GM19397 (cell line): Measurements from ENCODE around the gene FBXW8.

Source experiments
- ATAC-seq: cut with Tn5 transposase; IDR thresholded peaks from one replicate; pipeline ENCODE4 v1.9.1; 2021; ENCODE audit warnings: mild to moderate bottlenecking, moderate library complexity; ENCODE audit not compliant: unreplicated experiment

Gene FBXW8

GRCh38 chr12:116954710-116955381, 44.1 kb downstream of the FBXW8 start:
- no peak for ATAC-seq

- no peak for ATAC-seq
Measured at GRCh38 chr12:116955382-116956021, 44.8 kb downstream of the FBXW8 start.

GRCh38 chr12:116958402-116959197, 47.9 kb downstream of the FBXW8 start:
- no peak for ATAC-seq

GRCh38 chr12:116959198-116959460, 48.4 kb downstream of the FBXW8 start:
- no peak for ATAC-seq

GRCh38 chr12:116959845-116960514, 49.2 kb downstream of the FBXW8 start:
- ATAC-seq = peak; percentile 81

- ATAC-seq = no peak
Measured at GRCh38 chr12:116962197-116962596, 51.4 kb downstream of the FBXW8 start.

GRCh38 chr12:116962783-116963356, 52.1 kb downstream of the FBXW8 start:
- no peak for ATAC-seq

GRCh38 chr12:116964054-116965050, 53.6 kb downstream of the FBXW8 start:
- no peak for ATAC-seq

- ATAC-seq = no peak
Measured at GRCh38 chr12:116968986-116969385, 58.2 kb downstream of the FBXW8 start.

GRCh38 chr12:116969615-116970585, 59.1 kb downstream of the FBXW8 start:
- no peak for ATAC-seq

GRCh38 chr12:116971222-116971621, 60.5 kb downstream of the FBXW8 start:
- ATAC-seq = no peak

- ATAC-seq = no peak
Measured at GRCh38 chr12:116975779-116976393, 65.1 kb downstream of the FBXW8 start.

GRCh38 chr12:116977465-116978380, 67.0 kb downstream of the FBXW8 start:
- no peak for ATAC-seq

GRCh38 chr12:116978791-116979508, 68.2 kb downstream of the FBXW8 start:
- no peak for ATAC-seq

GRCh38 chr12:116980083-116980482, 69.3 kb downstream of the FBXW8 start:
- no peak for ATAC-seq

GRCh38 chr12:116982791-116983411, 72.2 kb downstream of the FBXW8 start:
- ATAC-seq = no peak
